Retinal pigment epithelial cell (primary cell): ENCODE data around the gene BEX5.
A peak's percentile ranks its signal among the peaks of the same experiment; 100 is the strongest.
"Not testable (repeated sequence)": the region's sequence is repeated elsewhere in the genome, so short reads cannot be mapped to it uniquely, and the experiment has no call there.

ENCODE experiments used
- DNase-seq: peaks from one replicate; pipeline ENCODE4 v3.0.0-alpha.2; 2010; ENCODE audit warnings: low read depth
- H3K4me3 ChIP-seq: 2 replicates; pipeline ENCODE4 v1.5.1; 2011; ENCODE audit warnings: mild to moderate bottlenecking, low read length, control low read depth, moderate library complexity
- TF ChIP-seq, protein P1 (sequence below): conservative IDR thresholded peaks from 2 replicates; pipeline ENCODE4 v1.5.1; 2011; ENCODE audit warnings: low read depth, low read length, control low read depth, inconsistent platforms

BEX5 gene

GRCh38 chrX:102129473-102129872 lies 26.3 kb downstream of the BEX5 start:
- TF ChIP-seq, protein P1, sequence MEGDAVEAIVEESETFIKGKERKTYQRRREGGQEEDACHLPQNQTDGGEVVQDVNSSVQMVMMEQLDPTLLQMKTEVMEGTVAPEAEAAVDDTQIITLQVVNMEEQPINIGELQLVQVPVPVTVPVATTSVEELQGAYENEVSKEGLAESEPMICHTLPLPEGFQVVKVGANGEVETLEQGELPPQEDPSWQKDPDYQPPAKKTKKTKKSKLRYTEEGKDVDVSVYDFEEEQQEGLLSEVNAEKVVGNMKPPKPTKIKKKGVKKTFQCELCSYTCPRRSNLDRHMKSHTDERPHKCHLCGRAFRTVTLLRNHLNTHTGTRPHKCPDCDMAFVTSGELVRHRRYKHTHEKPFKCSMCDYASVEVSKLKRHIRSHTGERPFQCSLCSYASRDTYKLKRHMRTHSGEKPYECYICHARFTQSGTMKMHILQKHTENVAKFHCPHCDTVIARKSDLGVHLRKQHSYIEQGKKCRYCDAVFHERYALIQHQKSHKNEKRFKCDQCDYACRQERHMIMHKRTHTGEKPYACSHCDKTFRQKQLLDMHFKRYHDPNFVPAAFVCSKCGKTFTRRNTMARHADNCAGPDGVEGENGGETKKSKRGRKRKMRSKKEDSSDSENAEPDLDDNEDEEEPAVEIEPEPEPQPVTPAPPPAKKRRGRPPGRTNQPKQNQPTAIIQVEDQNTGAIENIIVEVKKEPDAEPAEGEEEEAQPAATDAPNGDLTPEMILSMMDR = peak; percentile 41
- DNase-seq = no peak
- H3K4me3 ChIP-seq = no peak overlapping the region

DNA sequence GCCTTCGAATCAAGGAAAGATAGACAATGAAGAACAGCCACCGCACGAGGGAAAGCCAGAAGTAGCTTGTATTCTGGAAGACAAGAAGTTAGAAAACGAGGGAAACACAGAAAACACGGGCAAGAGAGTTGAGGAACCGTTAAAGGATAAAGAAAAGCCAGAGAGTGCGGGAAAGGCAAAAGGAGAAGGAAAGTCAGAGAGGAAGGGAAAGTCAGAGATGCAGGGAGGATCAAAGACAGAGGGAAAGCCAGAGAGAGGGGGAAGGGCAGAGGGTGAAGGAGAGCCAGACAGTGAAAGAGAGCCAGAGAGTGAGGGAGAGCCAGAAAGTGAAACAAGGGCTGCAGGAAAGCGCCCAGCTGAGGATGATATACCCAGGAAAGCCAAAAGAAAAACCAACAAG lies 28.9 kb downstream of the BEX5 start:
- no peak for DNase-seq
- TF ChIP-seq, protein P1 = no peak
- no peak overlapping the region for H3K4me3 ChIP-seq

DNA sequence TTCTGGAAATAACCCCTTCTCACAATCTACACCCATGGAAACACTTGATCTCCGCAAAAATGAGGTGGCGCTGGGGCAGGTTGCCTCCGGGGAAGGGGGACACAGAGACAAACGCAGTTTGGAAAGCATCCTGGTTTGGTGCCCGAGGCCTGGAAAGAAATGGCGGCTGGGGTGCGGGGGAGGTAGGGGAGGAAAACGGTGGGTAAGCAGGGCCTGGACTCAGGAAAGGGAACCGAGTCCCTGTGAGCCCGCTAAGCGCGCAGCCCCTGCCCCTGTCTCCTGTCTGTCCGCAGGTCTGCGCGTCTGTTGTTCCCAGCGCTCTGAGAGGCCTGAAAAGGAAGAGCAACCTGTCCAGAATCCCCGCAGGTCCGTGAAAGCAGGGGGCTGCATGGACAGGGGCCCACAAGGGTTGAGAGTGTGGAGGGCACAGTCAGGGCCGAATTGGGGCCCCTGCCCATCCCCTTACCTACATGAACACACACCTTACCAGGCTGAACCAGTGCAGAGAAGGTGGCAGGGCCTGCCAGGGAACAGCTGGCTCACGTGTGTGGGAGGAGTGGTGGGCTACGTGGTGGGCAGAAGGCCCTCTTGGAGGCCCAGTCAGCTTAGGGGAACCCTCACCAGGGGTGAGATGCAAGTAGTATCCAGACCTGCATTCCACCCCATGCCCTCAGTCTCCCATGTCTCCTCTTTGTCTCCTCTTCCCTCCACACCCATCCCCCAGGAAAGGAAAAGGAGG lies 29.5 kb downstream of the BEX5 start:
- not testable (repeated sequence) for H3K4me3 ChIP-seq

GRCh38 chrX:102125436-102125835 lies 30.3 kb downstream of the BEX5 start, which contains the start of gene TCEAL2:
TSS of gene TCEAL2 (plus strand) at chrX:102125679. CDS start at chrX:102126831, 1,152 bp downstream.
- DNase-seq = not testable (repeated sequence)

More for the DNA sequence above, 29.5 kb downstream of the BEX5 start:
- DNase-seq = not testable (repeated sequence)

DNA sequence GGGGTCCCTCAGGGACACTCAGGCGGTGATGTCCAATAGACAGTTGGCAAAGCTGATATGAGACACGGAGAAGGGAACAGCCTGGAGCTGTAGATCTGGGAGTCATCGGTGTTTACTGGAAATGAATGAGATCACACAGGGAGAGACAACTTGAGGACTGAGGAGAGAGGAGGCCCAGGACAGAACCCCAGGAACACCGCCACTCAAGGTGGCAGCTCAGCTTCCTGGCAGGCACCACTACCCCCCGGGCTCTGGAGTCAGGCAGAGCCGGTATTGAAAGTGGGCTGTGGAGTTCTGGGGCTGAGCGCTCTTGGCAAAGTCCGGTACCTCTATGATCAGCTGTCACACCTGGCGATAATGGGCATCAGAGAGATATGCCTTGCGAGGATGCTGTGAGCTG lies 30.8 kb downstream of the BEX5 start:
- not testable (repeated sequence) for DNase-seq

More at GRCh38 chrX:102125436-102125835, 30.3 kb downstream of the BEX5 start, which contains the start of gene TCEAL2:
- H3K4me3 ChIP-seq = not testable (repeated sequence)

GRCh38 chrX:102115748-102116147 lies 40.0 kb downstream of the BEX5 start:
- TF ChIP-seq, protein P1 = no peak
- no peak overlapping the region for H3K4me3 ChIP-seq
- DNase-seq = no peak

More for the DNA sequence above, 30.8 kb downstream of the BEX5 start:
- not testable (repeated sequence) for H3K4me3 ChIP-seq

DNA sequence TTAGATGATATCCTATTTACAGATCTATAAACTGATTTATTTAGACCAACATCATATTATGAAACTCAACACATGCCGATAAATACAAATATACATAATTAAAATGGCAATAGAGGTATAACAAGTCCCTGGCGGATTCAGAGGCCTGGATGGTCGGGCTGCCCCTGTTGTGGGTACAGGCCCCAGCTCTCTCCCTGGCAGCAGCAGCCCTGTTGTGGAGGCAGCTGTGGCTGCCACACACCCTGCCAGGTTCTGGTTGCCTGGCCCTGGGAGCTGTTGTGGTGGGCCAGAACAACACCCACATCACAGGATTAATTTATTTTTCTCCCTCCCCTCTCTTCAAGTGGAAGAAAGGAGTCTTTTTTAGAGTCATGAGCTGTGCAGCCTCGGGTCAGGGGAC lies 42.4 kb downstream of the BEX5 start:
- no peak for DNase-seq
- H3K4me3 ChIP-seq = no peak overlapping the region
- TF ChIP-seq, protein P1 = no peak
